ENCODE results near the gene PCID2.

The PCID2 gene

DNA sequence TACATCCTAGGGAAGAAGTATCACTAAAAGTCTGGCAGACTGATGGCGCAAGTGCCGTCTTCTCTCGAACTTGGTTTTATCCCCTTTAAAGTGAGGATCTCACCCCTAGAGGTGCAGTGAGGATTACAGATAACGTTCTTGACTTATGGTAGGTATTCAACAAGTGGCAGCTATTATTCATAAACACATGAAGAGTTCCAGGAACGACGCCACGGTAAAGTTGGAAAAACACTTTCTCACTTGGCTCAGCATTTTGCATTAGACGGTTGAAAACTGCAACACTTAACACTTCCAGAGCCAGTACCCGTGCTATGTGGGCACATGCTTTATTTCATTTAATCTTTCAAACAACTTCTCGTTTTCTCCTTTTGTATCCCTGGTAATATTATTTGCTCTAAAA, 41.3 kb downstream of the PCID2 start:
- Histone ChIP-seq H2BK5ac (ENCODE audit: low read depth, low read length, poor library complexity) (no peak overlapping the region), H3K36me3 (ENCODE audit: control insufficient read depth in 1 of 2, insufficient read depth in 2 of 2, low read length in 2 of 2) (peaks cover 15 to 19% of the 10 kb centered on the region in 2 experiments), H3K9ac (ENCODE audit: low read length) (no peak overlapping the region), H2AFZ (ENCODE audit: insufficient read depth, low read length, poor library complexity) (no peak overlapping the region), H4K12ac (ENCODE audit: low read depth, low read length) (no peak overlapping the region), H3K14ac (ENCODE audit: low read length) (no peak overlapping the region), H3K18ac (ENCODE audit: low read length) (no peak overlapping the region), H3K9me3 (ENCODE audit: insufficient read depth, low read depth, low read length) (peaks cover 3% of the 10 kb centered on the region), H2BK120ac (ENCODE audit: insufficient read depth, low read length, poor library complexity) (no peak overlapping the region), H2BK12ac (ENCODE audit: low read length) (no peak overlapping the region), H4K8ac (ENCODE audit: low read depth, low read length) (no peak overlapping the region), H4K91ac (ENCODE audit: low read depth, low read length) (no peak overlapping the region), H2AK5ac (ENCODE audit: low read length) (no peak overlapping the region), H3K4me3 (ENCODE audit: low read depth, low read length) (no peak overlapping the region), H3K4me2 (ENCODE audit: low read length) (no peak overlapping the region), H3K4ac (ENCODE audit: low read depth, low read length) (no peak overlapping the region), H3K4me1 (ENCODE audit: control insufficient read depth in 1 of 2, insufficient read depth in 2 of 2, low read length in 2 of 2) (no peaks in the 10 kb centered on the region), H3K27me3 (ENCODE audit: insufficient read depth, low read length) (no peaks in the 10 kb centered on the region), H3K23ac (ENCODE audit: low read length) (no peak overlapping the region), H3K79me2 (ENCODE audit: control insufficient read depth, insufficient read depth, low read length, poor library complexity) (no peaks in the 10 kb centered on the region), H3K79me1 (ENCODE audit: low read length) (no peaks in the 10 kb centered on the region), H3K27ac (ENCODE audit: low read depth, low read length) (no peak overlapping the region)
- DNase-seq: no peak
- no CpG with 5 or more reads among the region's 10 CpGs for WGBS (ENCODE audit: extremely low coverage, insufficient coverage, insufficient read length)

DNA sequence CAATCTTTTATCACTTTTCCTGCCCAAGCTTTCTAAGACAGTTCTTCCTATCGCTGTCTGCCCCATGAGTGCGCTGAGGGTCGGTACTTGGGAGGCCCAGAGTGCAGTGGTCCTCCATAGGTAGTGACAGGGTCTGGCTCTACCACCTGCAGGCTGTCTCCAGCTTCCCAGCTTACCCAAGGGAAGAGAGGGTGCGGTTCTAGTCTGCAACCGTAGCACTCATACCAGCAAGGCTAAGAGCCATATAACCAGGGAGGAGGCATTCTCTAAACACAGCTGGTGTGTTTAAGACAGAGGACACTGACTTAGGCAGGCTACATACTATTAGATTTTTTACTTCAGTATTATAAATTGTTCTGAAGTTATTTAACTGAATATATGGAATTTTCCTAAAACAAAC, 41.8 kb downstream of the PCID2 start:
- no peak overlapping the region for H4K8ac ChIP-seq (ENCODE audit: low read depth, low read length)
- no peak overlapping the region for H3K9ac ChIP-seq (ENCODE audit: low read length)
- no peak overlapping the region for H2BK5ac ChIP-seq (ENCODE audit: low read depth, low read length, poor library complexity)
- no peak overlapping the region for H3K23ac ChIP-seq (ENCODE audit: low read length)
- H3K27ac ChIP-seq (ENCODE audit: low read depth, low read length): no peak overlapping the region
- no peaks in the 10 kb centered on the region for H3K79me1 ChIP-seq (ENCODE audit: low read length)
- H3K18ac ChIP-seq (ENCODE audit: low read length): no peak overlapping the region
- DNase-seq: no peak
- H4K12ac ChIP-seq (ENCODE audit: low read depth, low read length): no peak overlapping the region
- H3K4ac ChIP-seq (ENCODE audit: low read depth, low read length): no peak overlapping the region
- H3K4me3 ChIP-seq (ENCODE audit: low read depth, low read length): no peak overlapping the region
- H3K4me1 ChIP-seq (ENCODE audit: control insufficient read depth in 1 of 2, insufficient read depth in 2 of 2, low read length in 2 of 2): no peaks in the 10 kb centered on the region
- H3K27me3 ChIP-seq (ENCODE audit: insufficient read depth, low read length): no peaks in the 10 kb centered on the region
- no peak overlapping the region for H2AFZ ChIP-seq (ENCODE audit: insufficient read depth, low read length, poor library complexity)
- no peak overlapping the region for H3K4me2 ChIP-seq (ENCODE audit: low read length)
- no peak overlapping the region for H2BK12ac ChIP-seq (ENCODE audit: low read length)
- H3K36me3 ChIP-seq (ENCODE audit: control insufficient read depth in 1 of 2, insufficient read depth in 2 of 2, low read length in 2 of 2): peaks cover 11 to 15% of the 10 kb centered on the region in 2 experiments
- no CpG with 5 or more reads among the region's 5 CpGs for WGBS (ENCODE audit: extremely low coverage, insufficient coverage, insufficient read length)
- no peak overlapping the region for H2BK120ac ChIP-seq (ENCODE audit: insufficient read depth, low read length, poor library complexity)
- H3K9me3 ChIP-seq (ENCODE audit: insufficient read depth, low read depth, low read length): peaks cover 3% of the 10 kb centered on the region
- no peak overlapping the region for H2AK5ac ChIP-seq (ENCODE audit: low read length)
- no peak overlapping the region for H3K14ac ChIP-seq (ENCODE audit: low read length)
- no peaks in the 10 kb centered on the region for H3K79me2 ChIP-seq (ENCODE audit: control insufficient read depth, insufficient read depth, low read length, poor library complexity)
- H4K91ac ChIP-seq (ENCODE audit: low read depth, low read length): no peak overlapping the region

DNA sequence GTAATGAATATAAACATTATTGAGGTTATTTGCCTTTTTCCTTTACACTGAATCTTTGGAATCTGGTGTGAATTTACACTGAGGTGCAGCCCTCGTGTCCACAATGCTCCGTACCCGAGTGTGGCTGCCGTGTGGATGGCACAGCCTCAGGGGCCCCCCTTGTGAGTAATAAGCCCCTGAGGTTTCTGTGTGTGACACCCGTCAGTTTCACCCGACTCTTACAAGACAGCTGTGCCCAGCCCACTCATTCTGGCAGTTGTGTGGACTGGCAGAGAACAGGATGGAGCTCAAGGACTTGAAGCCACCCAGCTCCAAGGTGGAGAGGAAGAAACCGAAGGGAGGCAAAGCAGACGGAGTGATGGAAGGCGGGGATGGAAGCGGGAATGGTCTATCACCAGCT, 42.2 kb downstream of the PCID2 start:
- Histone ChIP-seq H3K4me3 (ENCODE audit: low read depth, low read length) (no peak overlapping the region), H3K9ac (ENCODE audit: low read length) (no peak overlapping the region), H2BK120ac (ENCODE audit: insufficient read depth, low read length, poor library complexity) (no peak overlapping the region)

DNA sequence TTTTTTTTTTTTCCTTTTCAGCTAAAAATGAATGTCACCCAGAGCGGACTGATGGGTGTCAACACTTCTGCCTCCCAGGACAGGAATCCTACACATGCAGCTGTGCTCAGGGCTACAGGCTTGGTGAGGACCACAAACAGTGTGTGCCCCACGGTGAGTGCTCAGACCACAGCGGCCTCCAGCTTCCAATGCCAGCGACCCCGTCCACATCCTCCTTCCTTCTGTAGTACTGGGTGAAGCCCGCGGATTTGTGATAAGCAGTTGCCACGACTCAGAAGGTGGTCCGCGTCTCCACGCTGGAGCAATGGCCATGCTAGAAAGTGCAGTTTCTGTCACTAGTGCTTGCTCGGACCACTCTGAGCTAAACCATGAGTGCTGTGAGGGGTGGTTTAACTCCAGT, 44.0 kb downstream of the PCID2 start:
- Histone ChIP-seq H3K9ac (ENCODE audit: low read length) (no peak overlapping the region), H3K14ac (ENCODE audit: low read length) (no peak overlapping the region), H3K4me3 (ENCODE audit: low read depth, low read length) (no peak overlapping the region), H3K79me1 (ENCODE audit: low read length) (no peaks in the 10 kb centered on the region), H4K8ac (ENCODE audit: low read depth, low read length) (no peak overlapping the region), H3K4ac (ENCODE audit: low read depth, low read length) (no peak overlapping the region), H3K18ac (ENCODE audit: low read length) (no peak overlapping the region), H3K23ac (ENCODE audit: low read length) (no peak overlapping the region), H3K4me2 (ENCODE audit: low read length) (no peak overlapping the region), H2BK12ac (ENCODE audit: low read length) (no peak overlapping the region), H3K9me3 (ENCODE audit: insufficient read depth, low read depth, low read length) (no peaks in the 10 kb centered on the region), H2AFZ (ENCODE audit: insufficient read depth, low read length, poor library complexity) (no peak overlapping the region), H2AK5ac (ENCODE audit: low read length) (no peak overlapping the region), H3K79me2 (ENCODE audit: control insufficient read depth, insufficient read depth, low read length, poor library complexity) (no peaks in the 10 kb centered on the region), H3K27ac (ENCODE audit: low read depth, low read length) (no peak overlapping the region), H3K36me3 (ENCODE audit: control insufficient read depth in 1 of 2, insufficient read depth in 2 of 2, low read length in 2 of 2) (peaks cover 5 to 6% of the 10 kb centered on the region in 2 experiments), H4K91ac (ENCODE audit: low read depth, low read length) (no peak overlapping the region), H3K4me1 (ENCODE audit: control insufficient read depth in 1 of 2, insufficient read depth in 2 of 2, low read length in 2 of 2) (no peaks in the 10 kb centered on the region), H3K27me3 (ENCODE audit: insufficient read depth, low read length) (no peaks in the 10 kb centered on the region), H2BK120ac (ENCODE audit: insufficient read depth, low read length, poor library complexity) (no peak overlapping the region), H4K12ac (ENCODE audit: low read depth, low read length) (no peak overlapping the region), H2BK5ac (ENCODE audit: low read depth, low read length, poor library complexity) (no peak overlapping the region)
- WGBS (ENCODE audit: extremely low coverage, insufficient coverage, insufficient read length): no CpG with 5 or more reads among the region's 12 CpGs
- no peak for DNase-seq

More for the DNA sequence above, 42.2 kb downstream of the PCID2 start:
- Histone ChIP-seq H2AFZ (ENCODE audit: insufficient read depth, low read length, poor library complexity) (no peak overlapping the region), H2AK5ac (ENCODE audit: low read length) (no peak overlapping the region), H4K91ac (ENCODE audit: low read depth, low read length) (no peak overlapping the region), H3K4me2 (ENCODE audit: low read length) (no peak overlapping the region), H3K18ac (ENCODE audit: low read length) (no peak overlapping the region), H3K79me1 (ENCODE audit: low read length) (no peaks in the 10 kb centered on the region), H3K36me3 (ENCODE audit: control insufficient read depth in 1 of 2, insufficient read depth in 2 of 2, low read length in 2 of 2) (peaks cover 8 to 11% of the 10 kb centered on the region in 2 experiments), H3K9me3 (ENCODE audit: insufficient read depth, low read depth, low read length) (peaks cover 1% of the 10 kb centered on the region), H3K14ac (ENCODE audit: low read length) (no peak overlapping the region), H3K23ac (ENCODE audit: low read length) (no peak overlapping the region), H2BK12ac (ENCODE audit: low read length) (no peak overlapping the region), H3K4me1 (ENCODE audit: control insufficient read depth in 1 of 2, insufficient read depth in 2 of 2, low read length in 2 of 2) (no peaks in the 10 kb centered on the region), H4K8ac (ENCODE audit: low read depth, low read length) (no peak overlapping the region), H3K27ac (ENCODE audit: low read depth, low read length) (no peak overlapping the region), H2BK5ac (ENCODE audit: low read depth, low read length, poor library complexity) (no peak overlapping the region), H3K79me2 (ENCODE audit: control insufficient read depth, insufficient read depth, low read length, poor library complexity) (no peaks in the 10 kb centered on the region), H3K27me3 (ENCODE audit: insufficient read depth, low read length) (no peaks in the 10 kb centered on the region), H3K4ac (ENCODE audit: low read depth, low read length) (no peak overlapping the region), H4K12ac (ENCODE audit: low read depth, low read length) (no peak overlapping the region)
- no peak for DNase-seq
- no CpG with 5 or more reads among the region's 10 CpGs for WGBS (ENCODE audit: extremely low coverage, insufficient coverage, insufficient read length)

All from trophoblast cell (in vitro differentiated cells and primary cell).